ENCODE results near the gene RIN3. TPM values are rescaled to one million over a fixed set of nuclear protein-coding genes. Genes with fewer than 3 reads are reported as not detected.

The RIN3 gene
- total RNA-seq, 2 experiments from 2014 or later = 76.1 to 122 TPM

GRCh38 chr14:92724516-92725340, 211.1 kb downstream of the RIN3 start:
- DNase-seq = no peak
- H3K9me3 Mint-ChIP-seq (ENCODE audit: low read depth) = no peaks in the 10 kb centered on the region
- H3K27me3 Mint-ChIP-seq = peaks cover 41% of the 10 kb centered on the region
- no peak overlapping the region for H3K27ac Mint-ChIP-seq
- no peak overlapping the region for H3K4me3 Mint-ChIP-seq
- CTCF ChIA-PET = interaction anchor here (1.4 to 1.7 kb wide), 2 partner anchors 10 to 14 kb away, joined by 3 to 5 read pairs; no protein-coding TSS in a partner anchor
- ATAC-seq = no peak
- H3K36me3 Mint-ChIP-seq = no peaks in the 10 kb centered on the region
- H3K4me1 Mint-ChIP-seq = peaks cover 23% of the 10 kb centered on the region

GRCh38 chr14:92726135-92726932, 212.8 kb downstream of the RIN3 start:
- H3K9me3 Mint-ChIP-seq (ENCODE audit: low read depth) = no peaks in the 10 kb centered on the region
- ATAC-seq = peak; percentile 78
- H3K4me3 Mint-ChIP-seq = no peak overlapping the region
- H3K27ac Mint-ChIP-seq = peak overlapping the region; percentile 47
- H3K36me3 Mint-ChIP-seq = peaks cover 2% of the 10 kb centered on the region
- H3K27me3 Mint-ChIP-seq = peaks cover 53% of the 10 kb centered on the region
- DNase-seq = peak; percentile 70
- H3K4me1 Mint-ChIP-seq = peaks cover 30% of the 10 kb centered on the region
- CTCF ChIA-PET = interaction anchor here (0.6 to 1.7 kb wide), 7 partner anchors 12 to 580 kb away, joined by 3 to 5 read pairs (median 3); partner anchors contain the start of gene LGMN

GRCh38 chr14:92726933-92727262, 213.3 kb downstream of the RIN3 start:
- H3K4me1 Mint-ChIP-seq = peaks cover 30% of the 10 kb centered on the region
- no peak overlapping the region for H3K27ac Mint-ChIP-seq
- CTCF ChIA-PET = interaction anchor here (1.5 to 1.6 kb wide), 2 partner anchors 45 to 580 kb away, joined by 3 read pairs; no protein-coding TSS in a partner anchor
- ATAC-seq = no peak
- H3K9me3 Mint-ChIP-seq (ENCODE audit: low read depth) = peaks cover 2% of the 10 kb centered on the region
- peaks cover 53% of the 10 kb centered on the region for H3K27me3 Mint-ChIP-seq
- H3K36me3 Mint-ChIP-seq = peaks cover 7% of the 10 kb centered on the region
- H3K4me3 Mint-ChIP-seq = no peak overlapping the region
- no peak for DNase-seq

- Mint-ChIP-seq H3K27me3 (peaks cover 61% of the 10 kb centered on the region), H3K4me3 (no peak overlapping the region), H3K36me3 (peaks cover 9% of the 10 kb centered on the region), H3K27ac (peak overlapping the region; percentile 39), H3K4me1 (peaks cover 30% of the 10 kb centered on the region), H3K9me3 (ENCODE audit: low read depth) (peaks cover 2% of the 10 kb centered on the region)
- peak; percentile 64 for DNase-seq
- ATAC-seq = peak; percentile 76
- CTCF ChIA-PET = interaction anchor here (1.3 kb wide), 1 partner anchor 11 kb away, joined by 3 read pairs; no protein-coding TSS in a partner anchor
Observed at GRCh38 chr14:92728759-92729364, 215.3 kb downstream of the RIN3 start.

- Mint-ChIP-seq H3K4me3 (no peak overlapping the region), H3K27me3 (peaks cover 64% of the 10 kb centered on the region), H3K9me3 (ENCODE audit: low read depth) (peaks cover 2% of the 10 kb centered on the region), H3K4me1 (peaks cover 30% of the 10 kb centered on the region), H3K36me3 (peaks cover 9% of the 10 kb centered on the region), H3K27ac (peak overlapping the region; percentile 27)
- DNase-seq (peak; percentile 62), ATAC-seq (peak; percentile 48)
- CTCF ChIA-PET = no interaction called here
Observed at GRCh38 chr14:92729634-92730358, 216.2 kb downstream of the RIN3 start.

GRCh38 chr14:92731622-92732115, 218.1 kb downstream of the RIN3 start:
- ATAC-seq = no peak

GRCh38 chr14:92733007-92733406, 219.4 kb downstream of the RIN3 start:
- Mint-ChIP-seq H3K27ac (no peak overlapping the region), H3K4me3 (no peak overlapping the region), H3K9me3 (ENCODE audit: low read depth) (peaks cover 2% of the 10 kb centered on the region), H3K27me3 (peaks cover 76% of the 10 kb centered on the region), H3K4me1 (peaks cover 26% of the 10 kb centered on the region), H3K36me3 (peaks cover 9% of the 10 kb centered on the region)
- ATAC-seq (no peak), DNase-seq (no peak)
- CTCF ChIA-PET = interaction anchor here (0.7 kb wide), 1 partner anchor 303 kb away, joined by 3 read pairs; no protein-coding TSS in a partner anchor

More at GRCh38 chr14:92731622-92732115, 218.1 kb downstream of the RIN3 start:
- no peak for DNase-seq
- H3K9me3 Mint-ChIP-seq (ENCODE audit: low read depth) = peaks cover 2% of the 10 kb centered on the region
- CTCF ChIA-PET = no interaction called here
- peaks cover 74% of the 10 kb centered on the region for H3K27me3 Mint-ChIP-seq
- H3K4me3 Mint-ChIP-seq = no peak overlapping the region
- peaks cover 24% of the 10 kb centered on the region for H3K4me1 Mint-ChIP-seq
- peaks cover 9% of the 10 kb centered on the region for H3K36me3 Mint-ChIP-seq
- H3K27ac Mint-ChIP-seq = no peak overlapping the region

DNA sequence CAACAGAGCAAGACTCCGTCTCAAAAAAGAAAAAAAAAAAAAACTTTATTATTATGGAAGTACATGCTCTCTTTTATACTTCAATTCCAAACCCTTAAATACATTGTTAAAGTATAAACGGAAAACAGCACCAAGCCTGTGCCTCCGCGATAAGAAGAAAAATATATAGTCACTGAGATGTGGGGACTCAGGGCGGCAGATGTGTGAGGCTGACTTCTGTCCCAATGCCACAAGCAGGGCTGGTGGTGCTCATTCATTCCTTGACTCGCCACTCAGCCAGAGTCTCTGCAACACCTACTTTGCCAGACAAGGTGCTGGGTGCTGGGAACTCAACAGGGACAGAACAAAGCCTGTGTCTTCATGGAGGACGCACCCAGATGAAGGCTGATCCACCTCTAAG, 221.0 kb downstream of the RIN3 start:
- Mint-ChIP-seq H3K9me3 (ENCODE audit: low read depth) (peaks cover 2% of the 10 kb centered on the region), H3K36me3 (peaks cover 11% of the 10 kb centered on the region), H3K4me1 (peaks cover 13% of the 10 kb centered on the region), H3K4me3 (no peak overlapping the region), H3K27ac (no peak overlapping the region), H3K27me3 (peaks cover 71% of the 10 kb centered on the region)
- DNase-seq (no peak), ATAC-seq (no peak)
- CTCF ChIA-PET = no interaction called here

- CTCF ChIA-PET = no interaction called here
Observed at GRCh38 chr14:92735344-92735743, 221.8 kb downstream of the RIN3 start.

DNA sequence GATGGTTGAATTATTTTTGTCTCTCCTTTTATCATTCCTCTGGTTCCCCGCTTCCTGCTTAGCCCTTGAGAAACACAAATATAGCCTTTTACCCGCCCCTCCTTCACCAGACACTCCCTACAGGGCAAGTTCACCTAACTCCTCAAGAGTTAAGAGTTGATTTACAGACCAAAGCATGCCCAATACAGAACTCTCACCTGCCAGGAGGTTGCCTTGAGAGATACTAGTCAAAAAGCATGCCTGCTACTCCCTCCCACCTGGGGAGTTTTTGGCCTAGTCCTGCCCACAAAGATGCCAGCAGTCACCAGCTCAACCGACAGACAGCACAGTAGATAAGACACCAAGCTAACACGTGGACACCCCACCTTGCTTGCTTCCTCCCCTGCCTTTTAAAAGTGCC, 223.6 kb downstream of the RIN3 start:
- ATAC-seq = no peak
- Mint-ChIP-seq H3K27ac (no peak overlapping the region), H3K36me3 (peaks cover 3% of the 10 kb centered on the region), H3K27me3 (peaks cover 67% of the 10 kb centered on the region), H3K4me1 (peaks cover 5% of the 10 kb centered on the region), H3K4me3 (no peak overlapping the region), H3K9me3 (ENCODE audit: low read depth) (no peaks in the 10 kb centered on the region)
- CTCF ChIA-PET = no interaction called here
- no peak for DNase-seq

More at GRCh38 chr14:92735344-92735743, 221.8 kb downstream of the RIN3 start:
- Mint-ChIP-seq H3K27ac (no peak overlapping the region), H3K27me3 (peaks cover 71% of the 10 kb centered on the region), H3K4me3 (no peak overlapping the region), H3K4me1 (peaks cover 6% of the 10 kb centered on the region), H3K9me3 (ENCODE audit: low read depth) (peaks cover 2% of the 10 kb centered on the region), H3K36me3 (peaks cover 11% of the 10 kb centered on the region)
- ATAC-seq = no peak
- no peak for DNase-seq

- H3K27ac Mint-ChIP-seq = no peak overlapping the region
- H3K4me3 Mint-ChIP-seq = no peak overlapping the region
- DNase-seq = no peak
- peaks cover 1% of the 10 kb centered on the region for H3K36me3 Mint-ChIP-seq
- H3K27me3 Mint-ChIP-seq = peaks cover 62% of the 10 kb centered on the region
- ATAC-seq = no peak
- CTCF ChIA-PET = no interaction called here
- H3K4me1 Mint-ChIP-seq = peaks cover 5% of the 10 kb centered on the region
- H3K9me3 Mint-ChIP-seq (ENCODE audit: low read depth) = no peaks in the 10 kb centered on the region
Observed at GRCh38 chr14:92737619-92738188, 224.1 kb downstream of the RIN3 start.
